GM10248 (cell line): ENCODE data around the gene INSRR.

Source experiments
- CTCF ChIA-PET: fragments of 300-600 bp; sonication (Branson Sonifier 250); formaldehyde crosslinking; extraction: SDS; loops from one replicate; lab custom pipeline; 2021; ENCODE audit warnings: antibody characterized with exemption; lab: Yijun Ruan, JAX
- POLR2A ChIA-PET: fragments of 350-650 bp; sonication (Branson Sonifier 250); formaldehyde crosslinking; extraction: SDS; loops from one replicate; lab custom pipeline; 2020; ENCODE audit warnings: antibody characterized with exemption; lab: Yijun Ruan, JAX
- DNase-seq: peaks from one replicate; pipeline ENCODE4 v3.0.0; 2012; ENCODE audit errors: extremely low spot score
- CTCF ChIP-seq: IDR thresholded peaks from 2 replicates; pipeline ENCODE4 v1.5.1; 2012; ENCODE audit warnings: mild to moderate bottlenecking, low read depth; ENCODE audit errors: extremely low read depth, missing control alignments, control extremely low read depth

INSRR gene

GRCh38 chr1:156869455-156869854 is 10.5 kb upstream of the INSRR start:
- ChIA-PET POLR2A (no interaction called here), CTCF (interaction anchor here (0.8 to 1.5 kb wide), 4 partner anchors 9 to 180 kb away, joined by 3 to 6 read pairs (median 4); partner anchors contain the start of gene NTRK1)
- TF ChIP-seq CTCF, result no peak
- DNase-seq, result no peak

GRCh38 chr1:156868341-156868740 is 9.4 kb upstream of the INSRR start:
- no peak for DNase-seq
- ChIA-PET POLR2A (no interaction called here), CTCF (interaction anchor here (1.4 to 1.5 kb wide), 2 partner anchors 8 to 11 kb away, joined by 3 to 6 read pairs; partner anchors contain the start of gene NTRK1)
- TF ChIP-seq CTCF, result no peak

- ChIA-PET POLR2A (no interaction called here), CTCF (interaction anchor here (1.0 to 1.7 kb wide), 5 partner anchors 19 to 177 kb away, joined by 3 to 4 read pairs (median 3); no protein-coding TSS in a partner anchor)
- no peak for DNase-seq
- no peak for TF ChIP-seq CTCF
These were observed 7.5 kb upstream of the INSRR start for GRCh38 chr1:156866249-156866909.

GRCh38 chr1:156865865-156866248 is 6.9 kb upstream of the INSRR start:
- DNase-seq, result no peak
- POLR2A ChIA-PET, result no interaction called here
- CTCF ChIA-PET, result interaction anchor here (1.0 to 1.7 kb wide), 5 partner anchors 18 to 176 kb away, joined by 3 to 4 read pairs (median 3); no protein-coding TSS in a partner anchor
- no peak for TF ChIP-seq CTCF

- no peak for TF ChIP-seq CTCF
- ChIA-PET CTCF (interaction anchor here (1.4 to 1.7 kb wide), 3 partner anchors 27 to 69 kb away, joined by 3 to 4 read pairs (median 3); no protein-coding TSS in a partner anchor), POLR2A (no interaction called here)
- no peak for DNase-seq
These were observed 6.3 kb upstream of the INSRR start for GRCh38 chr1:156865258-156865657.

GRCh38 chr1:156864796-156865195 is 5.9 kb upstream of the INSRR start:
- DNase-seq, result no peak
- TF ChIP-seq CTCF, result no peak
- ChIA-PET POLR2A (no interaction called here), CTCF (interaction anchor here (0.9 to 1.5 kb wide), 3 partner anchors 27 to 138 kb away, joined by 3 to 10 read pairs (median 3); no protein-coding TSS in a partner anchor)
